Fibroblast of peridontal ligament (primary cell): Measurements from ENCODE around the gene CDKN2C.

Experiments used
- DNase-seq: peaks from one replicate; pipeline ENCODE4 v3.0.0-alpha.2; 2010; ENCODE audit errors: extremely low read depth

The CDKN2C gene

DNA sequence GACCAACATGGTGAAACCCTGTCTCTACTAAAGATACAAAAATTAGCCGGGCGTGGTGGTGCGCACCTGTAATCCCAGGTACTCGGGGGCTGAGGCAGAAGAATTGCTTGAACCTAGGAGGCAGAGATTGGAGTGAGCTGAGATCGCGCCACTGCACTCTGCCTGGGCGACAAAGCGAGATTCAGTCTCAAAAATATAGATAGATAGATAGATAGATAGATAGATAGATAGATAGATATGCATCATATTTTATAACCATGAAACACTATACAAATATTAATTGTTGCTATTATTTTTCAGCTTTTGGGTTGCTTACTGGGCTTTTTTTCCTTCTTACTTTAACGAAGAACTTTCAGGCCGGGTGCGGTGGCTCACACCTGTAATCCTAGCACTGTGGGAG is 5.2 kb upstream of the CDKN2C start:
- DNase-seq: no peak

- no peak for DNase-seq
Observed at GRCh38 chr1:50966991-50967390, 3.1 kb upstream of the CDKN2C start.

GRCh38 chr1:50967416-50968157 is 2.5 kb upstream of the CDKN2C start:
- DNase-seq: peak; percentile 75

DNA sequence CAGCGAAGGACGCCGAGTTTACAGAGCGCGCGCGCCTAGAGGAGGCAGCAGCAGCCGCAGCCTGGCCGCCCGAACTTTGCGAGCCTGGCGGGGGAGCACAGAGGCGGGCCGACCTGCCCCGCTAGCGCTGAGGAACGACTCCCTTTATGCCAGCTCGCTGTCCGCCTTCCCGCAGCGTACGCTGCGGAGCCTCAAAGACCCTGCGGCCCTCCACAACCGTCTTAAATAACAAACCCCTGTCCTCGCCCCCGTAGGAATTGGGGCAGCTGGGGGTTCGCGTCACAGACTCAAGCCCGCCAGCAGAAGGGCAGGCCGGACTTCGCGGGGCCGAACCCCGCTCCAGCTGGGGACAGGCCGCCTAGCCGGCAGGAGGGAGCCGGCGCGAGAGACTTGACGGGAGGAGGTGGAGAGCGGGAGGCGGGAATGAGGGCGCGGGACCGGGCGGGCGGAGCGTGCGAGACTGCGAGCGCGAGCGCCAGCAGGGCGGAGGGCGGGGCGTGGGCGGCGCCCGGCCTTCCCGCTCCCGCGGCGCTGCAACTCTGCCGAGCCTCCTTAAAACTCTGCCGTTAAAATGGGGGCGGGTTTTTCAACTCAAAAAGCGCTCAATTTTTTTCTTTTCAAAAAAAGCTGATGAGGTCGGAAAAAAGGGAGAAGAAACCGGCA is 1.8 kb upstream of the CDKN2C start:
- peak; percentile 88 for DNase-seq

DNA sequence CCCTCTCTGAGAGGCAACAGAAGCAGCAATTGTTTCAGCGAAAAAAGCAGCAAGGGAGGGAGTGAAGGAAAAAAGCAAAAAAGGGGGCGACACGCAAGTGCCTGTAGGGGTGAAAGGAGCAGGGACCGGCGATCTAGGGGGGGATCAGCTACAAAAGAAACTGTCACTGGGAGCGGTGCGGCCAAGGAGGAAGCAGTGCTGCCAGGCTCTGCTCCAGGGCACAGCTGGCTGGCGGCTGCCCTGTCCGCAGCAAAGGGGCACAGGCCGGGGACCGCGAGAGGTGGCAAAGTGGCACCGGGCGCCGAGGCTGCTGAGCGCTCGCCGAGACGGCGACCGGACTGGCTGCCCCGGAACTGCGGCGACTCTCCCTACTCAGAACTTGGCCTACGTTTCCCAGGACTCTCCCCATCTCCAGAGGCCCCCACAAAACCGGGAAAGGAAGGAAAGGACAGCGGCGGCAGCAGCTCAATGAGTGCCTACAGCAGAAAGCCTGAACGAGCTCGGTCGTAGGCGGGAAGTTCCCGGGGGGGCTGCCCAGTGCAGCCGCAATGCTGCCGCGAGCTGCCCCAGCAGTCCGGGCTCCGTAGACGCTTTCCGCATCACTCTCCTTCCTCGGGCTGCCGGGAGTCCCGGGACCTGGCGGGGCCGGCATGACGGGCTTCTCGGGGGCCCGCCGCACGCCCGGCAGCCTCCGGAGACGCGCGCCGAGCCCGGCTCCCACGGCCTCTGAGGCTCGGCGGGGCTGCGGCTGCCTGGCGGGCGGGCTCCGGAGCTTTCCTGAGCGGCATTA is 1.0 kb upstream of the CDKN2C start:
- peak; percentile 13 for DNase-seq

DNA sequence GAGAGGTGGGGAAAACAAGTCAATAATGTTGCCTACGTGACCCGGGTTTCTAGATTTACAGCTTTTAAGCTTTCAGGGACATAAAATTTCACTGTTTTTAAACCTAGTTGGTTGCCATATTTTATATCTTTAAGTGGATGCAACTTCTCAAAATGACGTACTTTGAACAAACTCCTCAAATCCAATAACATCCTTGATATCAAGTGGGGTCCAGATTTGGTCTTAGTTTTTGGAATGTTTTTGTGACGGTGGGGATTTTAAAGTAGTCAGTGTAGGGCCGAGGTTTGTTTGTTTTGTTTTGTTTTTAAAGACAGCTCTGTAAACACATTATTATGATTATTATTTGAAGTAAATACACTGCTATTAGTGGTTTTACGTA is 453 bp downstream of the CDKN2C start:
- no peak for DNase-seq

DNA sequence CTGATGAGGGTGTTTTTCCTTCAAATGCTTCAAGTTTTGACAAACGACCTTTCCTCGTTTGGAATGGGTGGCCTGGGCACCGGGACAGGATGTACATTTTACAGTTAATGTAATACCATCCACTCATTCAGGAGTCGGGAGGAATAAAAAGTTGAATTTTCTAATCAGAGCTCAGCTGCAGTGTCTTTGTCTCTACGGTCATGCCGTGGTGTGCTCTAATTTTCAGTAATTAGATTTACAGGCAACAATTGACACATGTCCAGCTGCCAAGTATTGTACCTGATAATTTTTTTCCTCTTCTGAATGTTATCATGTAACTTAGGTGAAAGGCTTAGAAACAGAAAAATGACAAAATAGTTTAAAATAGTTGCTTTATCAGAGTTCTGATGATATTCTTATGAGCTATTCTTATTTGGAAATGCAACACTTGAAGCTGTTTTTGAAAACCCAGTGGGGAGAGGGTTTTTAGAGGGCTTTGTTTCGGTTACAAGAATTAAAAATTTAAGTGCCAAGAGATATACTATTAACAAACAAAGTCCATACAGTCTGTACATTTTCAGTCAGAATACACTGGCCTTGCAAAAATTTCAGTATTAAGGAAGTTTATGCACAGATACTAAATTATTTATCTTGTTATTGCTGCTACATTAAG is 1.0 kb downstream of the CDKN2C start:
- DNase-seq: peak; percentile 46

GRCh38 chr1:50971748-50972305 is 1.8 kb downstream of the CDKN2C start:
- DNase-seq: peak; percentile 49

- peak; percentile 41 for DNase-seq
Observed at GRCh38 chr1:50972766-50973165, 2.7 kb downstream of the CDKN2C start.

DNA sequence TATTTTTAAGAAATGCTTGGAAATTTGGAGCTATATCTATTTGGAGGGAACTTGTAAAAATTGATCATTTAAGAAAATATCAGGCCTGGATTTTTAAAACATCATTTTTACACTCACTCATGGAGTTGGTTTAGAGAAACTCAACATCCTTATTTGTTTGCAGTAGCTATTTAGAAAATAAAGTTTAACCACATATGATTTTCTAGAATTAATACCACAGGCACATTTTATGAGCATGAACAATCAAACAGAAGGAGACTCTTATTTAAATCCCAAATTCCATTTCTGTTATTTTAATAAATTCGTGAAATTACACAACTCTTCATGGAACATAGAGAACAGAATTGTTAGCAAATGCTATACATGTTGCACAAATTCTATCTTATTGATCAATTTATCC is 3.2 kb downstream of the CDKN2C start:
- DNase-seq: no peak

- no peak for DNase-seq
Observed at GRCh38 chr1:50973875-50974617, 4.0 kb downstream of the CDKN2C start.

DNA sequence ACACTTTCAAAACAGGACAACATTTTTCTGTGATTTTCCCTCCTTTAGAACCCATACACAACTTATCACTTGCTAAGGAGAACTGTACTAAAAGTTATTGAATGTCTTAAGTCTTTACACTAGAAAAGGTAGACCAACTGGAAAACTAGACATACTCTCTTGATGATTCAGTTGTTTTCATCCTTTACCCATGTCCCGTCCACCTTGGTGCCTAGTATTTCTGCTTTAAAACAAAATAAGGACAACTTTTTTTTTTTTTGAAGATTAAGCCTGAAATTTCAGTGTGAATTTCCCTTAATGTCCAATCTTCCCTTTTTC is 4.5 kb downstream of the CDKN2C start:
- DNase-seq: peak; percentile 27

GRCh38 chr1:50975436-50975835 is 5.4 kb downstream of the CDKN2C start:
- DNase-seq: peak; percentile 41

GRCh38 chr1:50976111-50976889 is 6.3 kb downstream of the CDKN2C start:
- peak; percentile 7 for DNase-seq

- peak; percentile 67 for DNase-seq
Observed at GRCh38 chr1:50976890-50977574, 7.0 kb downstream of the CDKN2C start.

DNA sequence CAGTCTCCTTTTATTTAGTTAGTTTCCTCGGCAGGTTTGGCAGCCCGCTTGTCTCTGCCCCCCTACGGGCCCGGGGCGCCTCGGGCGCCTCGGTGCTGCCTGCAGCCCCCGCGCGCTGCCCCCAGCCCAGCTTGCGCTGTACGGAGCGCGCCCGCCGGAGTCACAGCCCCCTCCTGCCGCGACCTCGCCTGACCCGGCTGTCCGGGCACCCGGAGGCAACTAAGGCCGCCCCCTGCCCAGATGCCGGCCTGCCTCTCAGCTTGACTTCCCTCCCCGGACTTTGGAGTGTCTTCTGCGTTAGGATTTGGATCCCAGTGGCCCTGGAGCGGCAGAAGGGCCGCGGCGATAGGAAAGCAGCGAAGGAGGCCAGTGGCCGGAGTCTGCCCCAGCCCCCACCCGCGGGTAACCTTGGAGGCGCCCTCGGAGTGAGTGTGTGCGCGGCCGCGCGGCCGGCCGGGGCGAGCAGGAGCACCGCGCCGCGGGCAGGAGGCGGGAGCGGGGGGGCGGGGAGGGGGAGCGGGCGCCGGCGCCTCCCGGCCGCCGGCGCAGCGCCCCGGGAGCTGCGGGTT is 7.6 kb downstream of the CDKN2C start:
- peak; percentile 50 for DNase-seq

DNA sequence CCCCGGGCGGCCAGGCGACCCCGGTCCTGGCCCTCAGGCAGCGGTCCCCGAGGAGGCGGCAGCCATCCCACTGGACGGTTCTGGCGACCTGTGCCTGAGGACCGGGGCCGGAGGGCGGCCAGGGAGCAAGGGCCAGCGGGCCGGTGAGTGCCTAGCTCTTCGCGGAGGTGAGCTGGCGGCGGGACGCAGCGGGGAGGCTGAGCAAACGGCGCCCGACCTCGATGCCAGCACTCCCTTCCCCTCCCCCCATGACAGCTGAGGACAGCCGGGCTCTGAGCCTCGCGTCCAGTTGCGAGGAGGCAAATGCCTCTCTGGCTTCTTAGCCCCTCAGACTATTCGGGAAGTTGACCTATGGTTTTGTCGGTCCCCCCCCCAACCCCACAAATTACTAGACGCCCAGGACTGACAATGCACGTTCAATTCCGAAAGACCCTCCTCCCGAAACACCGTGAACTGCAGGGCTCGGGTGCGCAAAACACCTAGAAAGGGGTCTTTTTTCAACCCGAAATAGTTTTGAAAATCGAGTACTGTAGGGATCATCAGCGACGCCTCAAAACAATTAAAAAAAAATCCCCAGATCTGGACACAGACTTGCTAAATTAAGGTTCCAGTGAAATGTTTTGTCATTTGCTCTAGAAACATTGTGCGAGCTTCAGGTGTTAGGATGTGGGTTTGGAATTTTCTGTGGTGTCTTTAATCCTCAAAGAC is 8.3 kb downstream of the CDKN2C start:
- peak; percentile 58 for DNase-seq

GRCh38 chr1:50978852-50979781 is 9.1 kb downstream of the CDKN2C start:
- peak; percentile 54 for DNase-seq
